HepG2 (cell line): Measurements from ENCODE around the gene HLA-DQB2. TPM values are rescaled to one million over a fixed set of nuclear protein-coding genes. Genes with fewer than 3 reads are reported as not detected.

Source experiments
- ARID3A ChIP-seq: IDR thresholded peaks from 2 replicates; pipeline ENCODE4 v1.6.1; 2012; ENCODE audit warnings: low read depth, low read length, improper control_type of control experiment
- ELF1 ChIP-seq: sonication (generic); formaldehyde crosslinking; IDR thresholded peaks from 2 replicates; pipeline ENCODE4 v1.4.0; 2020; ENCODE audit warnings: missing genetic modification reagents
- GLMP ChIP-seq: sonication (generic); formaldehyde crosslinking; IDR thresholded peaks from 2 replicates; pipeline ENCODE4 v1.9.0; 2021; ENCODE audit warnings: missing genetic modification reagents, mild to moderate bottlenecking, borderline replicate concordance
- MIXL1 ChIP-seq: IDR thresholded peaks from 2 replicates; pipeline ENCODE4 v1.6.1; 2016
- MXD4 ChIP-seq: IDR thresholded peaks from 2 replicates; pipeline ENCODE4 v1.6.1; 2016; ENCODE audit warnings: mild to moderate bottlenecking, missing biosample characterization, missing genetic modification reagents
- NFE2L1 ChIP-seq: sonication (generic); formaldehyde crosslinking; IDR thresholded peaks from 2 replicates; pipeline ENCODE4 v1.4.0; 2020; ENCODE audit warnings: missing genetic modification reagents, mild to moderate bottlenecking, borderline replicate concordance
- RARA ChIP-seq: IDR thresholded peaks from 2 replicates; pipeline ENCODE4 v1.6.1; 2016; ENCODE audit warnings: missing genetic modification reagents, missing compliant biosample characterization
- SMAD3 ChIP-seq: sonication (generic); formaldehyde crosslinking; IDR thresholded peaks from 2 replicates; pipeline ENCODE4 v1.4.0; 2020; ENCODE audit warnings: missing genetic modification reagents
- TEAD3 ChIP-seq: optimal IDR thresholded peaks from 2 replicates; pipeline ENCODE3; 2016; ENCODE audit warnings: borderline replicate concordance
- ZBED4 ChIP-seq: sonication (generic); formaldehyde crosslinking; IDR thresholded peaks from 2 replicates; pipeline ENCODE4 v1.4.0; 2020; ENCODE audit warnings: missing genetic modification reagents, borderline replicate concordance
- ZBTB14 ChIP-seq: sonication (generic); formaldehyde crosslinking; IDR thresholded peaks from 2 replicates; pipeline ENCODE4 v1.4.0; 2020; ENCODE audit warnings: missing genetic modification reagents
- ZNF3 ChIP-seq: IDR thresholded peaks from 2 replicates; pipeline ENCODE4 v1.7.0; 2017; ENCODE audit warnings: inconsistent platforms
- ZNF512B ChIP-seq: sonication (generic); formaldehyde crosslinking; IDR thresholded peaks from 2 replicates; pipeline ENCODE4 v1.5.1; 2020; ENCODE audit warnings: missing genetic modification reagents, mild to moderate bottlenecking, borderline replicate concordance
- ZNF547 ChIP-seq: sonication (generic); formaldehyde crosslinking; IDR thresholded peaks from 2 replicates; pipeline ENCODE4 v1.5.1; 2020; ENCODE audit warnings: mild to moderate bottlenecking, missing genetic modification reagents
- ZNF598 ChIP-seq: sonication (generic); formaldehyde crosslinking; IDR thresholded peaks from 2 replicates; pipeline ENCODE4 v1.5.1; 2020; ENCODE audit warnings: mild to moderate bottlenecking, missing genetic modification reagents, borderline replicate concordance
- ZNF660 ChIP-seq: sonication (generic); formaldehyde crosslinking; IDR thresholded peaks from 2 replicates; pipeline ENCODE4 v1.5.1; 2020; ENCODE audit warnings: mild to moderate bottlenecking, low read depth, missing genetic modification reagents, borderline replicate concordance
- ZNF724P ChIP-seq: sonication (generic); formaldehyde crosslinking; IDR thresholded peaks from 2 replicates; pipeline ENCODE4 v1.8.0; 2022; ENCODE audit warnings: missing genetic modification reagents, borderline replicate concordance
- ZNF891 ChIP-seq: sonication (generic); formaldehyde crosslinking; IDR thresholded peaks from 2 replicates; pipeline ENCODE4 v1.5.0; 2020; ENCODE audit warnings: mild to moderate bottlenecking, missing genetic modification reagents
- polyA plus RNA-seq, 8 experiments: library from polyadenylated mRNA; depleted of rRNA in 3 of 8; stranded (reverse) in 7 of 8; unstranded in 1 of 8; fragments of >200 nt; fragmentation: Illumina TruSeq in 4 of 8; extraction: Trizol in 4 of 8; gene quantifications; 2 replicates each; pipeline versions ENCODE4 v1.2.1 to v1.2.3, GENCODE V29; 2011 to 2016; ENCODE audit warnings: low read depth in 4 of 8, missing spikeins in 1 of 8, mixed read lengths in 1 of 8; ENCODE audit not compliant: insufficient read depth in 1 of 8
- total RNA-seq, 5 experiments: library from RNA; depleted of rRNA; stranded (reverse); fragments of >200 nt; fragmentation: Illumina TruSeq; extraction: Trizol; gene quantifications; 2 replicates each; pipeline ENCODE4 v1.2.3, GENCODE V29; 2016; ENCODE audit warnings: low read depth in 1 of 5

Gene HLA-DQB2
- total and polyA plus RNA-seq, 2 of the 13 experiments (the other 11 are each of a cell fraction or from before 2014, with no cell fraction given), result not detected

- no peak for TF ChIP-seq ZBTB14 (CRISPR knock-in tag)
- no peak for TF ChIP-seq ZBED4 (CRISPR knock-in tag)
- TF ChIP-seq ARID3A, result peak; percentile 47; the same call in 1 of the 2 replicates
- TF ChIP-seq GLMP, result no peak
- TF ChIP-seq MXD4 (CRISPR knock-in tag), result 0 out of 2 replicates have a peak, but pooled peaks have one; percentile 27
- no peak for TF ChIP-seq ZNF3 (CRISPR knock-in tag)
- TF ChIP-seq ZNF598 (CRISPR knock-in tag), result no peak
- TF ChIP-seq RARA (CRISPR knock-in tag), result no peak
- TF ChIP-seq ZNF547 (CRISPR knock-in tag), result no peak
- no peak for TF ChIP-seq NFE2L1 (CRISPR knock-in tag)
- TF ChIP-seq ZNF512B (CRISPR knock-in tag), result no peak
- TF ChIP-seq MIXL1 (CRISPR knock-in tag), result peak; percentile 40; the same call in 1 of the 2 replicates
- no peak for TF ChIP-seq SMAD3
- TF ChIP-seq ZNF891 (CRISPR knock-in tag), result no peak
- TF ChIP-seq ELF1 (CRISPR knock-in tag), result peak; percentile 71
- TF ChIP-seq ZNF660 (CRISPR knock-in tag), result no peak
- no peak for TF ChIP-seq ZNF724P (CRISPR knock-in tag)
- peak; percentile 42 for TF ChIP-seq TEAD3
Observed at GRCh38 chr6:32796848-32797776, 33.8 kb upstream of the HLA-DQB2 start (continued).
